SJSA1 (cell line): ENCODE measurements around the gene TFB1M. TPM values are rescaled to one million over a fixed set of nuclear protein-coding genes. Genes with fewer than 3 reads are reported as not detected.
"Not testable (repeated sequence)": the region's sequence is repeated elsewhere in the genome, so short reads cannot be mapped to it uniquely, and the experiment has no call there.

Experiments
- DNase-seq, 2 experiments: peaks; one replicate each; pipeline ENCODE4 v3.0.0-alpha.2; 2015 to 2020; ENCODE audit warnings: low spot score in 2 of 2, low read depth in 1 of 2
- H3K27ac ChIP-seq: fragments of 250-450 bp; sonication (Bioruptor Pico); 2 replicates; pipeline ENCODE4 v1.5.1; 2020; ENCODE audit warnings: mild to moderate bottlenecking, moderate library complexity
- H3K27me3 ChIP-seq: fragments of 250-450 bp; sonication (Bioruptor Pico); replicated peaks from 2 replicates; pipeline ENCODE4 v1.5.1; 2020; ENCODE audit warnings: mild to moderate bottlenecking, moderate library complexity
- H3K36me3 ChIP-seq: fragments of 250-450 bp; sonication (Bioruptor Pico); 2 replicates; pipeline ENCODE4 v1.5.1; 2020; ENCODE audit warnings: mild to moderate bottlenecking
- H3K4me1 ChIP-seq: fragments of 250-450 bp; sonication (Bioruptor Pico); replicated peaks from 2 replicates; pipeline ENCODE4 v1.6.1; 2021; ENCODE audit warnings: mild to moderate bottlenecking
- H3K4me3 ChIP-seq: fragments of 250-450 bp; sonication (Bioruptor Pico); 2 replicates; pipeline ENCODE4 v1.5.1; 2020; ENCODE audit warnings: mild to moderate bottlenecking
- H3K9me3 ChIP-seq: fragments of 250-450 bp; sonication (Bioruptor Pico); replicated peaks from 2 replicates; pipeline ENCODE4 v1.5.1; 2020; ENCODE audit warnings: mild to moderate bottlenecking
- total RNA-seq: library from RNA; depleted of rRNA; stranded (reverse); fragments of >200 nt; shearing (Covaris generic); gene quantifications from 2 replicates; pipeline ENCODE4 v1.2.3, GENCODE V29; 2014

TFB1M gene
- total RNA-seq, 1 experiment from 2014 or later: 15.9 TPM

GRCh38 chr6:155273431-155273830 lies 40.9 kb downstream of the TFB1M start:
- no peaks in the 10 kb centered on the region for H3K27me3 ChIP-seq
- peak overlapping the region; percentile 86 for H3K27ac ChIP-seq
- DNase-seq: peak; percentile 80 to 88
- H3K36me3 ChIP-seq: peaks cover 16% of the 10 kb centered on the region
- H3K9me3 ChIP-seq: no peaks in the 10 kb centered on the region
- H3K4me3 ChIP-seq: no peak overlapping the region
- peaks cover 60% of the 10 kb centered on the region for H3K4me1 ChIP-seq

- H3K36me3 ChIP-seq: peaks cover 18% of the 10 kb centered on the region
- peak in 1 of 2 experiments; percentile 25 for DNase-seq
- no peaks in the 10 kb centered on the region for H3K9me3 ChIP-seq
- H3K27me3 ChIP-seq: no peaks in the 10 kb centered on the region
- H3K4me3 ChIP-seq: no peak overlapping the region
- peak overlapping the region; percentile 86 for H3K27ac ChIP-seq
- peaks cover 60% of the 10 kb centered on the region for H3K4me1 ChIP-seq
These were observed 41.7 kb downstream of the TFB1M start for GRCh38 chr6:155272353-155273232.

- H3K36me3 ChIP-seq: peaks cover 25% of the 10 kb centered on the region
- peaks cover 47% of the 10 kb centered on the region for H3K4me1 ChIP-seq
- no peaks in the 10 kb centered on the region for H3K9me3 ChIP-seq
- no peak overlapping the region for H3K27ac ChIP-seq
- H3K4me3 ChIP-seq: no peak overlapping the region
- H3K27me3 ChIP-seq: no peaks in the 10 kb centered on the region
- DNase-seq: no peak
These were observed 43.1 kb downstream of the TFB1M start for GRCh38 chr6:155271145-155271544.

GRCh38 chr6:155270561-155271091 lies 43.7 kb downstream of the TFB1M start:
- no peak overlapping the region for H3K4me3 ChIP-seq
- peaks cover 26% of the 10 kb centered on the region for H3K36me3 ChIP-seq

GRCh38 chr6:155269765-155270164 lies 44.5 kb downstream of the TFB1M start:
- Histone ChIP-seq H3K4me1 (peaks cover 38% of the 10 kb centered on the region), H3K27ac (no peak overlapping the region), H3K36me3 (peaks cover 27% of the 10 kb centered on the region), H3K9me3 (no peaks in the 10 kb centered on the region), H3K27me3 (no peaks in the 10 kb centered on the region), H3K4me3 (no peak overlapping the region)
- no peak for DNase-seq

More at GRCh38 chr6:155270561-155271091, 43.7 kb downstream of the TFB1M start:
- DNase-seq: no peak
- Histone ChIP-seq H3K27me3 (no peaks in the 10 kb centered on the region), H3K4me1 (peaks cover 42% of the 10 kb centered on the region), H3K27ac (no peak overlapping the region), H3K9me3 (no peaks in the 10 kb centered on the region)

DNA sequence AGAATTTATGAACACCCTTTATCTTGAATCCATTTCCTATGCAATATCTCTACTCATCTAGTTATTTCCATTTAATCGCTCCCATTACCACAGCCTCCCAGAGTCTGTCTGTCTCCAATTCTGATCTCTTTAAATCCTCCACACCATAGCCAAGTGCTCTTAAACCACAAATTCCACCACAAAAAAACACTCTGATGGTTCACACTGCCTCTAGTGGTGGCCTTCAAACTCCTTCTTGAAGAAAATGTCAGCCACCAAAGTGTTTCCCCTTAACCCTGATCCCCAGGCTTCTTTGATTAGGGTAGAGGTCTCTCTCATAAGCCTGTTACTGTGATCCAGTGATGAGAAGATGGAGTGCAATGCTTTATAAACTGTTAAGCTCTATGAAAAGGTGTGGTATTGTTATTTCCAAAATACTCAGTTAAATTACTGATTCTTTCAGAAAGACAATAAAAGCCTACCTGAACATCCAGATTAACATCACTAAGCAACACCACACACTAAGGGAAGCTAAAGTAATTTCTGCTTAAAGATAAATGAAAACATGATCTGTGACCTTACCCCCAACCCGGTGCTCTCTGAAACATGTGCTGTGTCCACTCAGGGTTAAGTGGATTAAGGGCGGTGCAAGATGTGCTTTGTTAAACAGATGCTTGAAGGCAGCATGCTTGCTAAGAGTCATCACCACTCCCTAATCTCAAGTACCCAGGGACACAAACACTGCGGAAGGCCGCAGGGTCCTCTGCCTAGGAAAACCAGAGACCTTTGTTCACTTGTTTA lies 46.0 kb downstream of the TFB1M start:
- not testable (repeated sequence) for H3K4me3 ChIP-seq, H3K27ac ChIP-seq, H3K9me3 ChIP-seq, H3K27me3 ChIP-seq
- H3K4me1 ChIP-seq: peaks cover 25% of the 10 kb centered on the region
- DNase-seq: peak in 1 of 2 experiments; percentile 43
- peaks cover 40% of the 10 kb centered on the region for H3K36me3 ChIP-seq

GRCh38 chr6:155267411-155267810 lies 46.9 kb downstream of the TFB1M start:
- Histone ChIP-seq H3K4me1 (peaks cover 16% of the 10 kb centered on the region), H3K4me3 (no peak overlapping the region), H3K9me3 (no peaks in the 10 kb centered on the region), H3K27ac (no peak overlapping the region), H3K27me3 (no peaks in the 10 kb centered on the region), H3K36me3 (peaks cover 40% of the 10 kb centered on the region)
- no peak for DNase-seq

GRCh38 chr6:155265843-155266535 lies 48.3 kb downstream of the TFB1M start:
- no peak for DNase-seq
- Histone ChIP-seq H3K4me3 (no peak overlapping the region), H3K27me3 (no peaks in the 10 kb centered on the region), H3K36me3 (peaks cover 45% of the 10 kb centered on the region), H3K4me1 (peaks cover 13% of the 10 kb centered on the region), H3K27ac (no peak overlapping the region), H3K9me3 (no peaks in the 10 kb centered on the region)

DNA sequence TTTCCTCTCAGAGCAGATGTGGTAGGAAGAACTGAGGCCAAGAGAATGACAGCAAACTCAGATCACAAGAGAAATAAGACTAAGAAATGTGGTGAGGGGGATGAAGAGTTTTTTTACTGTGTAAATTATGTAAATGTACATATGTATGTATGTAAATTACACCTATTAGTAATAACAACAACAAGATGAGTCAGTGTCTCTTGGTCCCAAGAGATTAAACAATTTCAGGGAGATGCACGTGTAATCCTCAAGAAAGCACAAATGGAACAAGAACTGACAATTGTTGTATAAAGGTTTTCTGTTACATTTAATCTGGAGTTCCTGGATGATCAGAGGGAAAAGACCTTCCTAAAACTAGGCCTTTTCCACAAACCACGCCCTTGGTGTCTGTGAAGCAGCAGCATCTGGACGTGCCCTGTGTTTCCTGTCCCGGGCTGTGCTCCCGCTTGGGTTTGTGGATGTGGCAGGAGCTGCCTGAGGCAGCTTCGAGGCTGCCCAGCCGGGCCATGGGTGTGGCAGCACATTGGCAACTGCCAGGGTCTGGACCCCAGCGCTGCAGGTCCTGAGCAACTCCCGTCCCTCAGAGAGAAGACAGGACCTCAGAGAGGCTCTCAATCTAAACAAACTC lies 49.5 kb downstream of the TFB1M start:
- no peaks in the 10 kb centered on the region for H3K27me3 ChIP-seq
- peaks cover 13% of the 10 kb centered on the region for H3K4me1 ChIP-seq
- DNase-seq: no peak
- H3K36me3 ChIP-seq: peaks cover 56% of the 10 kb centered on the region
- H3K4me3 ChIP-seq: no peak overlapping the region
- H3K9me3 ChIP-seq: no peaks in the 10 kb centered on the region
- no peak overlapping the region for H3K27ac ChIP-seq

- Histone ChIP-seq H3K4me3 (no peak within 1 kb of the TSS), H3K27ac (no peak within 1 kb of the TSS), H3K4me1 (peaks cover 12% of the 10 kb centered on the region), H3K36me3 (peaks cover 69% of the 10 kb centered on the region), H3K27me3 (no peaks in the 10 kb centered on the region), H3K9me3 (no peaks in the 10 kb centered on the region)
- no peak for DNase-seq
These were observed 50.8 kb downstream of the TFB1M start, which contains the start of gene CLDN20 for GRCh38 chr6:155263373-155264063. Gene CLDN20, plus strand, starts transcription at chr6:155264013. Its CDS starts 11,707 bp downstream, at chr6:155275720.

DNA sequence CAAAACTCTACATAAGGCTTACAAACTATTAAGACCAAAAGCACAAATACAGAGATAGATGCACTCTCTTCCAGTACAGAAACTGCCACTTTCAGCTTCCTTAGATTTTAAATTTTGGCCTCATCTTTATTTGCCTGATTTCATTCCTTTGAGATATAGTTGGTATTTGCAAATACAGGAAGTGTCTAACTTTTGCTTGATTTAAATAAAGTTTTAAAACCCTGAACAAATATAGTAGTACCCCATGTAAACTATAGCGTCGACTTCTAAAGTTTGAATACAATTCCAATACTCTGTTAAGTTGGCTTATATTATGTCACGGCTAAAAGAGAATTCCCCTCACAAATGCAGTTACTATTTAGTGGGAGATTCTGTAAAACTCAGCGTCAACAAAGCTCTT lies 51.6 kb downstream of the TFB1M start:
- H3K27me3 ChIP-seq: no peaks in the 10 kb centered on the region
- H3K4me1 ChIP-seq: peaks cover 6% of the 10 kb centered on the region
- H3K27ac ChIP-seq: no peak overlapping the region
- no peak for DNase-seq
- no peak overlapping the region for H3K4me3 ChIP-seq
- no peaks in the 10 kb centered on the region for H3K9me3 ChIP-seq
- peaks cover 73% of the 10 kb centered on the region for H3K36me3 ChIP-seq

DNA sequence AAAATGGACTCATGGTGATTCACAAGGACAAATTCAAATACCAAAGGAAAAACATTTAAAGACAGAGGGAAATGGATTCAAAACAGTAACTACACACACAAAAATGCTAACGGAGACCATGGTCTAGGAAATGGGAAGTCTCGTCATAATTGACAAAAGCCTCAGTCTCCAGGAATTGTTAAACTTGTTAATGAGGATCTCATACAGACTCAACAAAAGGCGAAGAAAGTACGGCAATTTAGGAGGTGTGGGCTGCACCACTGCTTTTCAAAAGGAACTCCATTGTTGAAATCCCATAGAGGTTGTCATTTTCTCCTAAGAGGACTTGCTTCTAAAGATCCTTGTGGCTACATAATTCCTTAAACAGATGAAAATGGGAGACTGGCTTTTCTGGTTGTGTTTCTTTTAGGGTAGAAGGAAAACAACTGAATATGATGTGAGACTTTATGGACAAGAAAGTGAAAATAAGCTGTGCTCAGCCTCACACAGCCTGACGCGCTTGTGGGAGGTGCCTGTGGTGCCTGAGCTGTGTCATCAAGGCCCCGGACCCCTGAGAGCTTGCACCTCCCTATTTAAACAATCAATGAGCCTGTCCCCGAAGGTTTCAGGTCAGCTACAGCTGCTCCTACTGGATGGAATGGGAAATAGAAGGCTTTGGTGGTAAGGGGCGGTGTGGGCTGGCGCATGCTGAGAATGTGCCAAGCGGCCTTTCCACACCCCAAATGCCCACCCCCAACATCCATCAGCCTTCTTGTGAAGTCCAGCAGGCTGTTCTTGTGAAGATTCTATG lies 53.0 kb downstream of the TFB1M start:
- Histone ChIP-seq H3K36me3 (peaks cover 76% of the 10 kb centered on the region), H3K4me1 (peaks cover 6% of the 10 kb centered on the region), H3K27ac (no peak overlapping the region), H3K4me3 (no peak overlapping the region), H3K9me3 (no peaks in the 10 kb centered on the region), H3K27me3 (no peaks in the 10 kb centered on the region)
- no peak for DNase-seq
